ENCODE results near the gene SLC6A5. TPM values are rescaled to one million over a fixed set of nuclear protein-coding genes. Genes with fewer than 3 reads are reported as not detected.

The SLC6A5 gene
- total and polyA plus RNA-seq, 4 donors, result 4.9 to 56.9 (median 32.3) TPM

DNA sequence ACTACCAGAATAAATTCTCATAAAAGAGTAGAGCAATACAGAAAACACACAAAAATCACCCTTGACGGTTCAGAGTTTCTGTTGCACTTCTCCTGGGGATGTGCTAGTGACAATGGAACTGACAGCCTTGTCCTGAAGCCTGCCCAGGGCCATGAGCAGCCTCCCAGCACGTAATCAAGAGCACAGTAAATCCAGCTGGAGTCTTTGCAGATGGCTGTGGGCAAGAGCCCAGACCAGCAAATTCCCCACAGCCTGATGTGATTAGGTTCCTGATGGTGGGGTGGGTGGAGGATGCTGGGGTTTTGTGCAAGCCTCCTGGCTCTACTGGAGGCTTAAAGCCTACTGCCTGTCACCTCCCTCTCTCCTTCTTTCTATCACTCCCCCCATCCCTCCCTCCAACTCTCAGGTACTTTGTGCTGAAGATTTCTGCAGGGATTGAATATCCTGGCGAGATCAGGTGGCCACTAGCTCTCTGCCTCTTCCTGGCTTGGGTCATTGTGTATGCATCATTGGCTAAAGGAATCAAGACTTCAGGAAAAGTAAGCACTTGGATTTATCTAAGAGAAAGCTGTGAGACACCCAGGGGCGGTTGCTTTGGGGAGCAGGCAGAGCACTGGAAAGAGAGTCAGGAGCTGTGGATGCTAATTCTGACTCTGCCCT lies 18.1 kb downstream of the SLC6A5 start:
- DNase-seq (ENCODE audit: low read depth in 4 of 6, low spot score in 6 of 6), result no peak
- Histone ChIP-seq H3K36me3 (ENCODE audit: control insufficient read depth, insufficient read depth, low read length) (no peaks in the 10 kb centered on the region), H3K4me1 (ENCODE audit: control insufficient read depth, insufficient read depth, low read length) (peaks cover 11% of the 10 kb centered on the region), H3K4me3 (ENCODE audit: low read depth, low read length) (no peak overlapping the region), H3K27ac (ENCODE audit: low read depth, low read length) (no peak overlapping the region), H3K9me3 (ENCODE audit: control insufficient read depth, insufficient read depth, low read length) (no peaks in the 10 kb centered on the region), H3K27me3 (ENCODE audit: control insufficient read depth, insufficient read depth, low read length) (no peaks in the 10 kb centered on the region)
- WGBS (ENCODE audit: insufficient coverage), result 45% methylated on average over 4 of the region's 4 CpGs

GRCh38 chr11:20618083-20618482 lies 18.7 kb downstream of the SLC6A5 start:
- H3K36me3 ChIP-seq (ENCODE audit: control insufficient read depth, insufficient read depth, low read length), result no peaks in the 10 kb centered on the region
- no peak overlapping the region for H3K27ac ChIP-seq (ENCODE audit: low read depth, low read length)
- no CpG with 5 or more reads among the region's 1 CpG for WGBS (ENCODE audit: insufficient coverage)
- no peaks in the 10 kb centered on the region for H3K9me3 ChIP-seq (ENCODE audit: control insufficient read depth, insufficient read depth, low read length)
- H3K27me3 ChIP-seq (ENCODE audit: control insufficient read depth, insufficient read depth, low read length), result no peaks in the 10 kb centered on the region
- no peak overlapping the region for H3K4me3 ChIP-seq (ENCODE audit: low read depth, low read length)
- DNase-seq (ENCODE audit: low read depth in 4 of 6, low spot score in 6 of 6), result peak in 2 of 6 donors; percentile 68 to 89
- peaks cover 11% of the 10 kb centered on the region for H3K4me1 ChIP-seq (ENCODE audit: control insufficient read depth, insufficient read depth, low read length)

DNA sequence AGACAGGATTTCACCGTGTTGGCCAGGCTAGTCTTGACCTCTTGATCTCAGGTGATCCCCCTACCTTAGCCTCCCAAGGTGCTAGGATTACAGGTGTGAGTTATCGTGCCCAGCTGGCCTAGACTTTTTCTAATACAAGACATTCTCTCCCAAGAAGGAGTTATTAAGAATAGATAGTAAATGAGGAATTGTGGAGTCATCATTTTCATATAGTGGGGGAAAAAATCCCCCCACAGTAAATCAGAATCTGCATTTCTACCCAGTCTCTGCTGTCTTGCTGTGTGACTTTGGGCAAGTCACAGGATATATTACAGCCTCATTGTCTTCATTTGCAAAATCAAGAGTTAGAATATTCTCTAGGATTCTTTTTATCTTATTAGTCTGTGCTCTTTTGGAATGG lies 21.6 kb downstream of the SLC6A5 start:
- H3K36me3 ChIP-seq (ENCODE audit: control insufficient read depth, insufficient read depth, low read length), result no peaks in the 10 kb centered on the region
- H3K27me3 ChIP-seq (ENCODE audit: control insufficient read depth, insufficient read depth, low read length), result no peaks in the 10 kb centered on the region
- no peak for DNase-seq (ENCODE audit: low read depth in 4 of 6, low spot score in 6 of 6)
- no peak overlapping the region for H3K27ac ChIP-seq (ENCODE audit: low read depth, low read length)
- no peaks in the 10 kb centered on the region for H3K9me3 ChIP-seq (ENCODE audit: control insufficient read depth, insufficient read depth, low read length)
- no CpG with 5 or more reads among the region's 2 CpGs for WGBS (ENCODE audit: insufficient coverage)
- H3K4me1 ChIP-seq (ENCODE audit: control insufficient read depth, insufficient read depth, low read length), result peaks cover 11% of the 10 kb centered on the region
- H3K4me3 ChIP-seq (ENCODE audit: low read depth, low read length), result no peak overlapping the region

- no peak overlapping the region for H3K27ac ChIP-seq (ENCODE audit: low read depth, low read length)
- no peak for DNase-seq (ENCODE audit: low read depth in 4 of 6, low spot score in 6 of 6)
- no peak overlapping the region for H3K4me3 ChIP-seq (ENCODE audit: low read depth, low read length)
- H3K4me1 ChIP-seq (ENCODE audit: control insufficient read depth, insufficient read depth, low read length), result peaks cover 8% of the 10 kb centered on the region
- H3K27me3 ChIP-seq (ENCODE audit: control insufficient read depth, insufficient read depth, low read length), result no peaks in the 10 kb centered on the region
- H3K36me3 ChIP-seq (ENCODE audit: control insufficient read depth, insufficient read depth, low read length), result no peaks in the 10 kb centered on the region
- 30% methylated on average over 6 of the region's 6 CpGs for WGBS (ENCODE audit: insufficient coverage)
- H3K9me3 ChIP-seq (ENCODE audit: control insufficient read depth, insufficient read depth, low read length), result no peaks in the 10 kb centered on the region
Measured at GRCh38 chr11:20621679-20622078, 22.3 kb downstream of the SLC6A5 start.

DNA sequence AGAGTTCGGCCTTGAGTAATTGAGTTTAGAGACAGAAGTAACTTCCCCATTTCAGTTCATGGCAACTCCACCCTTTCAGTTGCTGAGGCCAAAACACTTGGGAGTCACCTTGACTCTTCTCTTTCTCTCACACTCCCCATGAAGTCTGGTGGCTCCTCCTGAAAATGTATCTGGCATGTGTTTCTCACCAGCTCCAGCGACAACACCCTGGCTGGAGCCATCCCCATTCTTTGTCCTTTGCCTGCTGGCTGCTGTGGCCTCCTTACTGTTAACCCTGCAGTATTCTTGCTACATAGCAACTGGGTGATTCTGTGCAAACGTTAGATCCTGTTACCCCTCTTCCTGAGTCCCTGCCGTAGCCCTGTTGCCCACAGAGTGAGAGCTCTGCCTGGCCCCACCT lies 23.8 kb downstream of the SLC6A5 start:
- WGBS (ENCODE audit: insufficient coverage), result 43% methylated on average over 3 of the region's 4 CpGs
- Histone ChIP-seq H3K4me1 (ENCODE audit: control insufficient read depth, insufficient read depth, low read length) (no peaks in the 10 kb centered on the region), H3K9me3 (ENCODE audit: control insufficient read depth, insufficient read depth, low read length) (no peaks in the 10 kb centered on the region), H3K27me3 (ENCODE audit: control insufficient read depth, insufficient read depth, low read length) (no peaks in the 10 kb centered on the region), H3K27ac (ENCODE audit: low read depth, low read length) (no peak overlapping the region), H3K36me3 (ENCODE audit: control insufficient read depth, insufficient read depth, low read length) (no peaks in the 10 kb centered on the region), H3K4me3 (ENCODE audit: low read depth, low read length) (no peak overlapping the region)
- DNase-seq (ENCODE audit: low read depth in 4 of 6, low spot score in 6 of 6), result no peak

DNA sequence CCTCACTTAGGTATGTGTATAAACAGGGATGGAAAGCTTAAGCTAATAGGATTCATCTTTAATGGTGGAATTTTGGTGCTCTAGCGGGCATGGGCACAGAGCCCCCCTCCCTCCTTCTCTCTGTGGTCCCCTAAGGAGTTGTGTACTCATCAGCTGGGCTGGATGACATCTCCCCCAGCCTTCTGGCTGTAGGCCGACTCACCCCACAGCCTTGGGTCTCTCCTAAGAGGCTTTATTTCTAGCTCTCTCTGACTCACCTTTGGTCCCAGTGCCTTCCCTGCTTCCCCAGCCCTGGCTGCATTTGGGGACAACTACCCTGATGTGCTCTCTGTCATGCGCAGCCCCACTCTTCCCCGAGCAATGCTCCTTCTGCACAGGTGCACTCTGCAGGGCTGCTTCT lies 26.9 kb downstream of the SLC6A5 start:
- 50% methylated on average over 2 of the region's 4 CpGs for WGBS (ENCODE audit: insufficient coverage)
- H3K4me3 ChIP-seq (ENCODE audit: low read depth, low read length), result no peak overlapping the region
- no peaks in the 10 kb centered on the region for H3K27me3 ChIP-seq (ENCODE audit: control insufficient read depth, insufficient read depth, low read length)
- H3K27ac ChIP-seq (ENCODE audit: low read depth, low read length), result no peak overlapping the region
- no peaks in the 10 kb centered on the region for H3K4me1 ChIP-seq (ENCODE audit: control insufficient read depth, insufficient read depth, low read length)
- no peak for DNase-seq (ENCODE audit: low read depth in 4 of 6, low spot score in 6 of 6)
- H3K9me3 ChIP-seq (ENCODE audit: control insufficient read depth, insufficient read depth, low read length), result no peaks in the 10 kb centered on the region
- H3K36me3 ChIP-seq (ENCODE audit: control insufficient read depth, insufficient read depth, low read length), result no peaks in the 10 kb centered on the region

DNA sequence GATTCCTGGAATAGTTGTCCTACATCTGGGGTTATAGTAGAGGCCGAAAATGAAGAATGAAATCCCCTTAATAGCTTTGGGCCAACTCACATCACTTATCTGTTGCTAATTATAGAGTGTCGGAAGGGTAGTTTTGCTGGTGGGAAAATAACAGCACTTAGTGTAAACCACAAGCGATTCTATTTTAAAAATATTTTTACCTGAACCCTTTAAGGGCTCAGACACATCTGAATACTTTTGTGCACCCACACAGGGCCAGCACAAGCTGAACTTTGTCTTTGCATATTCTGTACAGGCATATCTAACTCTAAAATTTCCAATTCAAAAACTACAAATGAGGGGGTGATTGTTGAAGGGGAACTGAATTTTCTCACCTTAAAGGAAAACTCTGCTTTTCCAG lies 27.6 kb downstream of the SLC6A5 start:
- Histone ChIP-seq H3K27ac (ENCODE audit: low read depth, low read length) (no peak overlapping the region), H3K4me3 (ENCODE audit: low read depth, low read length) (no peak overlapping the region), H3K27me3 (ENCODE audit: control insufficient read depth, insufficient read depth, low read length) (no peaks in the 10 kb centered on the region), H3K36me3 (ENCODE audit: control insufficient read depth, insufficient read depth, low read length) (no peaks in the 10 kb centered on the region), H3K9me3 (ENCODE audit: control insufficient read depth, insufficient read depth, low read length) (no peaks in the 10 kb centered on the region), H3K4me1 (ENCODE audit: control insufficient read depth, insufficient read depth, low read length) (no peaks in the 10 kb centered on the region)
- no peak for DNase-seq (ENCODE audit: low read depth in 4 of 6, low spot score in 6 of 6)
- no CpG with 5 or more reads among the region's 3 CpGs for WGBS (ENCODE audit: insufficient coverage)

- no peaks in the 10 kb centered on the region for H3K4me1 ChIP-seq (ENCODE audit: control insufficient read depth, insufficient read depth, low read length)
- 40% methylated on average over 2 of the region's 3 CpGs for WGBS (ENCODE audit: insufficient coverage)
- H3K9me3 ChIP-seq (ENCODE audit: control insufficient read depth, insufficient read depth, low read length), result no peaks in the 10 kb centered on the region
- H3K4me3 ChIP-seq (ENCODE audit: low read depth, low read length), result no peak overlapping the region
- H3K36me3 ChIP-seq (ENCODE audit: control insufficient read depth, insufficient read depth, low read length), result no peaks in the 10 kb centered on the region
- no peak for DNase-seq (ENCODE audit: low read depth in 4 of 6, low spot score in 6 of 6)
- no peaks in the 10 kb centered on the region for H3K27me3 ChIP-seq (ENCODE audit: control insufficient read depth, insufficient read depth, low read length)
- H3K27ac ChIP-seq (ENCODE audit: low read depth, low read length), result no peak overlapping the region
Measured at GRCh38 chr11:20627701-20628100, 28.3 kb downstream of the SLC6A5 start.

DNA sequence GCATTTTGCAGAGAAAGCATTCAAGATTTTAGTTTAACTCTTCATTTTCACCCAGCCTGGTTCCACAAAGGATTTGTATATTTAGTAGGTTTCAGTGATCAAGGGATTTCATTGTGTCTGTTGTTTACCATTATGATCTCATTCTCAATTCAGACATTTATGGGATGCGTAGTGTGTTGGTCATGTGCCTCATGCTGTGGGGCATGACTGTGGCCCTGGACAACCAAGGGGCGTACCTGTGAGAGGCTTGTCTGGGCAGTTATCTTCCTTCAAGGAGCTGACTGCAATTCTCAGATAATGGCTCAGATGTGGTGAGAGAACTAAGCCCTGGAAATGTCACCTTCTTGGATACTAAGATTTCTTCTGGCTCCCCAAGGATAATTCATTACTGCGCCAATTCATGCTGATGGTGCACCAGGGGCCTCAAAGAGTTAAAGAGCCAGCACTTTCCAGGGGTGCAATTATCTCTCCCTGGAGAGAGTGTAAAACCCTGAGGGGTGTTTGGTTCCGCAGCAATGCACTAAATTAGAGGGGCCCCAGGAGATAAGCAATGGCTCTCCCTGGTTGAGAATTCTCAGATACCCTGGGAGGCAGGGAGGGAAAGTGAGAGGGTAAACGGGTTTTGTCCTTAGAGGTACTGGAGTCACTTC lies 32.2 kb downstream of the SLC6A5 start:
- Histone ChIP-seq H3K4me3 (ENCODE audit: low read depth, low read length) (no peak overlapping the region), H3K9me3 (ENCODE audit: control insufficient read depth, insufficient read depth, low read length) (no peaks in the 10 kb centered on the region), H3K4me1 (ENCODE audit: control insufficient read depth, insufficient read depth, low read length) (no peaks in the 10 kb centered on the region), H3K27ac (ENCODE audit: low read depth, low read length) (no peak overlapping the region), H3K27me3 (ENCODE audit: control insufficient read depth, insufficient read depth, low read length) (no peaks in the 10 kb centered on the region), H3K36me3 (ENCODE audit: control insufficient read depth, insufficient read depth, low read length) (no peaks in the 10 kb centered on the region)
- peak in 1 of 6 donors; percentile 49 for DNase-seq (ENCODE audit: low read depth in 4 of 6, low spot score in 6 of 6)
- 69% methylated on average over 4 of the region's 5 CpGs for whole genome bisulfite sequencing (ENCODE audit: insufficient coverage)

GRCh38 chr11:20632169-20632532 lies 32.7 kb downstream of the SLC6A5 start:
- Histone ChIP-seq H3K27me3 (ENCODE audit: control insufficient read depth, insufficient read depth, low read length) (no peaks in the 10 kb centered on the region), H3K9me3 (ENCODE audit: control insufficient read depth, insufficient read depth, low read length) (no peaks in the 10 kb centered on the region), H3K27ac (ENCODE audit: low read depth, low read length) (no peak overlapping the region), H3K36me3 (ENCODE audit: control insufficient read depth, insufficient read depth, low read length) (no peaks in the 10 kb centered on the region), H3K4me3 (ENCODE audit: low read depth, low read length) (no peak overlapping the region), H3K4me1 (ENCODE audit: control insufficient read depth, insufficient read depth, low read length) (no peaks in the 10 kb centered on the region)
- WGBS (ENCODE audit: insufficient coverage), result 80% methylated on average over 1 of the region's 1 CpG
- no peak for DNase-seq (ENCODE audit: low read depth in 4 of 6, low spot score in 6 of 6)

All from spinal cord (tissue), 10 donors.